Thoracic aorta (tissue), 2 donors: ENCODE measurements around the gene GPC3. TPM values are rescaled to one million over a fixed set of nuclear protein-coding genes. Genes with fewer than 3 reads are reported as not detected.

Experiments
- ATAC-seq: fragments of 150-250 bp; one replicate; pipeline ENCODE4 v1.8.0; 2017; ENCODE audit warnings: low read depth; ENCODE audit not compliant: insufficient number of reproducible peaks, low FRiP score
- DNase-seq: peaks from one replicate; pipeline ENCODE4 v3.0.0-alpha.2; 2020; ENCODE audit warnings: low spot score
- H3K27ac ChIP-seq, 2 donors: fragments of 200-600 bp; sonication (generic); 1 replicate in 1 of 2; 2 replicates in 1 of 2; pipeline ENCODE4 v1.5.1; 2016; ENCODE audit warnings: mild to moderate bottlenecking in 2 of 2, moderate library complexity in 2 of 2
- H3K27me3 ChIP-seq: fragments of 200-600 bp; sonication (generic); replicated peaks from 2 replicates; pipeline ENCODE4 v1.6.0; 2016; ENCODE audit warnings: mild to moderate bottlenecking; ENCODE audit not compliant: insufficient read depth
- H3K36me3 ChIP-seq: fragments of 200-600 bp; sonication (generic); one replicate; pipeline ENCODE4 v1.5.1; 2016
- H3K4me1 ChIP-seq, 2 donors: fragments of 200-600 bp; sonication (generic); 1 replicate in 1 of 2; 2 replicates in 1 of 2; pipeline versions ENCODE4 v1.5.1 to v1.6.0; 2016; ENCODE audit warnings: low read depth in 2 of 2, mild to moderate bottlenecking in 1 of 2; ENCODE audit not compliant: control insufficient read depth in 1 of 2
- H3K4me3 ChIP-seq: fragments of 200-600 bp; sonication (generic); 2 replicates; pipeline ENCODE4 v1.5.1; 2016; ENCODE audit warnings: mild to moderate bottlenecking
- H3K9me3 ChIP-seq: fragments of 200-600 bp; sonication (generic); 2 replicates; pipeline ENCODE4 v1.5.1; 2016
- total RNA-seq, 2 donors: library from RNA; depleted of rRNA; stranded (reverse); fragments of >200 nt; gene quantifications; one replicate each; pipeline versions ENCODE4 v1.1.0 to v1.2.3, GENCODE V29; 2016
- TF ChIP-seq, protein P1 (sequence below): fragments of 200-600 bp; sonication (generic); IDR thresholded peaks from one replicate; pipeline ENCODE4 v1.5.1; 2019; ENCODE audit warnings: antibody characterized with exemption

The GPC3 gene
- total RNA-seq, 2 donors from 2014 or later, result 2.6 to 5.6 TPM

DNA sequence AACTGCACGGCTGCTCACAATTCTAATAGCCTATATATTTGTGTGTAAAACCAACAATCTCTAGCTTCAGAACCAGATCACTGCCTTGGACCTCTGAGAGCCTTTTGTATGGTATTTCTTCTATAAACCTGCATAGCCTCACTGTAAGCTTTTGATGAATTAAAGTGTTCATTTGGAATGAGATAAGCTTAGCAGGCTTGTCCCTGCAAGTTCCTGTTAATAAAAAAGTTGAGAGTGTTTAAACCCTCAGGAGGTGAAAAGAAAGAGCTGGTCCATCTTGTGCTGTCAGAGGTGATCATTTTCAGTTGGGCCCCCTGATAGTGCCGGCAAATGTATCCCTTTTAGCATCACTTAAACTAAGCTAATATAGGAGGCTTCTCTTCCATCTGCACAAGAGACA is 191.8 kb downstream of the GPC3 start:
- ATAC-seq, result no peak
- TF ChIP-seq, protein P1, sequence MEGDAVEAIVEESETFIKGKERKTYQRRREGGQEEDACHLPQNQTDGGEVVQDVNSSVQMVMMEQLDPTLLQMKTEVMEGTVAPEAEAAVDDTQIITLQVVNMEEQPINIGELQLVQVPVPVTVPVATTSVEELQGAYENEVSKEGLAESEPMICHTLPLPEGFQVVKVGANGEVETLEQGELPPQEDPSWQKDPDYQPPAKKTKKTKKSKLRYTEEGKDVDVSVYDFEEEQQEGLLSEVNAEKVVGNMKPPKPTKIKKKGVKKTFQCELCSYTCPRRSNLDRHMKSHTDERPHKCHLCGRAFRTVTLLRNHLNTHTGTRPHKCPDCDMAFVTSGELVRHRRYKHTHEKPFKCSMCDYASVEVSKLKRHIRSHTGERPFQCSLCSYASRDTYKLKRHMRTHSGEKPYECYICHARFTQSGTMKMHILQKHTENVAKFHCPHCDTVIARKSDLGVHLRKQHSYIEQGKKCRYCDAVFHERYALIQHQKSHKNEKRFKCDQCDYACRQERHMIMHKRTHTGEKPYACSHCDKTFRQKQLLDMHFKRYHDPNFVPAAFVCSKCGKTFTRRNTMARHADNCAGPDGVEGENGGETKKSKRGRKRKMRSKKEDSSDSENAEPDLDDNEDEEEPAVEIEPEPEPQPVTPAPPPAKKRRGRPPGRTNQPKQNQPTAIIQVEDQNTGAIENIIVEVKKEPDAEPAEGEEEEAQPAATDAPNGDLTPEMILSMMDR, result no peak
- DNase-seq, result no peak
- Histone ChIP-seq H3K9me3 (no peaks in the 10 kb centered on the region), H3K36me3 (no peaks in the 10 kb centered on the region), H3K4me3 (no peak overlapping the region), H3K27ac (no peak overlapping the region), H3K27me3 (no peaks in the 10 kb centered on the region), H3K4me1 (no peaks in the 10 kb centered on the region)

DNA sequence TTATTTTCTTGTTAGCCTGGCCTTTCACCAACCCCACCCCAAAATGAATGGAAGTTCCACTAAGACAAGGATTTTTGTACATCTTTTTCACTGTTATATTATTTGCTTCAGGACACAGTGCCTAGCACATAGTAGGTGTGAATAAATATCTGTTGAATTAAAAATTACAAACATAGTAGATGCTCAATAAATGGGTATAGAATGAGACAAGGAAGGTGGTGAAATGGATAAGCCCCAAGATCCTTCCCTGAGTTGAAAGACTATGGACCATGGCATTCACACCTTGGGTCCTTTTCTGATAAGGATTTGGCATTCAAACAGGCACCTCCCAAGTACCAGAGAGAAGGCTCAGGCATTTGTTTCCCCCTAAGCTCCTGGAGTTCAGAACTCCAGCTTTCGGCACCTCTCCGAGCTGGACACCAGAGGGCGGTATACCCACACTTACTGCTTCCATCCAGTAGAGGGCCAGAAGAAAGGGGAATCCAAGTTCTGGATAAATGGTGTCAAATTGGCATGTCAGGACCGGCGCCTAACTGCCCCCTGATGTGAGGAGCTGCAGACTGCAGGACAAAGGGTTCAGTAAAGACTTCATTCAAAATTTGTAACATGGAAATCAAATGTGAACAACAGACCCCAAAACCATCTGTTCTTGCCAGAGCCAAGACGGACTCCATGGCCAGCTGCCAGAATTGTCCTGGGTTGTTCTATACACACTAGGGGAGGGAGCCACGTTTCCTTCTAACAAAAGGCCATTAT is 193.0 kb downstream of the GPC3 start:
- Histone ChIP-seq H3K4me1 (no peaks in the 10 kb centered on the region), H3K9me3 (no peaks in the 10 kb centered on the region), H3K27ac (no peak overlapping the region), H3K27me3 (no peaks in the 10 kb centered on the region), H3K36me3 (no peaks in the 10 kb centered on the region), H3K4me3 (peak overlapping the region; percentile 61)
- TF ChIP-seq, protein P1, result peak; percentile 73
- ATAC-seq (no peak), DNase-seq (no peak)

DNA sequence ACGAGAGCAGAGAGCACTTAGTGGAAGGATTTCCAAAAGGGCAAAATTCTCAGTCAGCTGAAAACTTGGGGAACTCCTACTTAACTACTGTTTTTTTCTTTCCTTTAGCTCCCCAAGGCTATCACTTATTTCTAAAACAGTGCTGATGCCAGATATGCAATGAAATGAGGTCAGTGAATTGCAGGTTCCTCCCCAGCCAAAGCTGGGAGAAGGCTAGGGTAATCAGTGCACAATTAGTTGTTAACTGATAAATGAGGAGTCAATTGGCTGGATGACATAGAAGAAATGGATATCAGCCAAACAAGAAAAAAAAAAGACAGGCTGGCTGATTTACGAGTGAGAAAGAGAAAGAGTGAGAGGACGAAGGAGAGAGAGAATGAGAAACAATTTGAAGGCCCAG is 195.6 kb downstream of the GPC3 start:
- no peaks in the 10 kb centered on the region for H3K27me3 ChIP-seq
- H3K9me3 ChIP-seq, result no peaks in the 10 kb centered on the region
- H3K4me1 ChIP-seq, result no peaks in the 10 kb centered on the region
- TF ChIP-seq, protein P1, result no peak
- ATAC-seq, result no peak
- no peak for DNase-seq
- H3K27ac ChIP-seq, result no peak overlapping the region
- H3K36me3 ChIP-seq, result no peaks in the 10 kb centered on the region
- H3K4me3 ChIP-seq, result no peak overlapping the region

DNA sequence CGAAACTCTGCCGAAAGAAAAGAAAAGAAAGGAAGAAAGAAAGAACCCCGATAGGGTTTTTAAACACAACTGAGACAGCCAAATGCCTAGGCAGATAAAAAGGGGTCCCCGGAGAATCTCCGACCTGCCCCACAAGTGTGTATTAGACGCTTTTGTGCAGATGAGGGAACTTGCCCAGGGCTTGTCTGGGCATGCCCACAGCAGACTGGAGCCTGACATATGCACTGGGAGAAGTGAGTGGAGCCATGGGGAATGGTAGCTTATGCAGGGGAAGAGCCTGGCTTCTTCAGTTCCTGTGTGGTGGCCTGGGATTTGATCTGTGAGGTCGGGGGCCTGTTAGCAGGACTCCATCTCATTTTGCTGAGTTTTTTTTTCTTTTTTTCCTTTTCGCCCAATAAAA is 199.0 kb downstream of the GPC3 start:
- ATAC-seq (no peak), DNase-seq (no peak)
- H3K4me3 ChIP-seq, result no peak overlapping the region
- TF ChIP-seq, protein P1, result no peak
- H3K27me3 ChIP-seq, result no peaks in the 10 kb centered on the region
- no peak overlapping the region for H3K27ac ChIP-seq
- H3K9me3 ChIP-seq, result no peaks in the 10 kb centered on the region
- H3K4me1 ChIP-seq, result no peaks in the 10 kb centered on the region
- H3K36me3 ChIP-seq, result no peaks in the 10 kb centered on the region

DNA sequence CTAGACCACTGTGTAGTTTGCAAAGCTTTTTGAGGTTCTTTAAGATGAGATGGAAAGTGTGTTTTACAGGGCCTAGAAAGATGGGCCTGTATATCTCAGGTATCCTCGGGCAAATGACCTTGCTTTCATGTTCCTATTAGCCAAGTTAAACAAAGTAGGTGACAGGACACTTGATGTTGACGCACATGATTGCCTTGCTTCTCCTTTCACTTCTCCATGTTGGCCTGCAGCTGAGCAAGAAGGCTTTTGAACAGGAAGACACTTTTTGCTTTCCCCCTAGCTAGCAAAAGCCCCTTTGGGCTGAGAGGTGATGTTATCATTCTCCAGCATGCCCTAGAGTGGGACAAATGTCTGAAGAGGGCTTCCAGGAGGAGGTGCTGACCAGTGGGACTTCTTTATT is 202.1 kb downstream of the GPC3 start:
- TF ChIP-seq, protein P1, result no peak
- H3K27me3 ChIP-seq, result no peaks in the 10 kb centered on the region
- no peak overlapping the region for H3K27ac ChIP-seq
- no peaks in the 10 kb centered on the region for H3K4me1 ChIP-seq
- no peaks in the 10 kb centered on the region for H3K9me3 ChIP-seq
- H3K4me3 ChIP-seq, result no peak overlapping the region
- no peak for ATAC-seq
- no peak for DNase-seq
- no peaks in the 10 kb centered on the region for H3K36me3 ChIP-seq
